AG09309 (cell line): Measurements from ENCODE around the gene TRIM67.

Experiments used
- DNase-seq: peaks from one replicate; pipeline ENCODE4 v3.0.0-alpha.2; 2010; ENCODE audit warnings: low read depth
- H3K4me3 ChIP-seq: 2 replicates; pipeline ENCODE4 v1.5.1; 2011; ENCODE audit warnings: mild to moderate bottlenecking, low read depth, low read length, moderate library complexity; ENCODE audit not compliant: control insufficient read depth
- TF ChIP-seq, protein P1 (sequence below): IDR thresholded peaks from 2 replicates; pipeline ENCODE4 v1.5.1; 2011; ENCODE audit warnings: mild to moderate bottlenecking, low read depth, low read length, inconsistent platforms; ENCODE audit not compliant: insufficient read depth, control insufficient read depth; ENCODE audit errors: missing control alignments

The TRIM67 gene

DNA sequence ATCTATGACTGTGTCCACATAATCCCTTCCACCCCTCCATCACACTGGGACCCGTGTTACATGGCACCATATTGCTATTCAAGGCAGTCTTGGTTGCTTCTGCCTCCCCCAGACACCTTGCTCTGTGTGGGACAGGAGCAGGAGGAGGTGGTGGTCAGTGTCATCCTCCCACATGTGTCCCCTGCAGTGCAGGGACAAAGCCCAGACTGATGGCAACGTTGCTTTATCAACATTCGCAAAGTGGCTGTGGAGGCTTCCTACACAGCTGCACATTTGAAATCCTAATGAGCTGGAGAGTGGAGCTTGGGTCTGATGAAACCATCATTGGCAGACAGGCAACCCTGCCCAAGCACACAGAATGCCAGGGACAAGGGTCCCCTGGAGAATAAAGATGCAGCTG, 26.2 kb downstream of the TRIM67 start:
- TF ChIP-seq, protein P1, sequence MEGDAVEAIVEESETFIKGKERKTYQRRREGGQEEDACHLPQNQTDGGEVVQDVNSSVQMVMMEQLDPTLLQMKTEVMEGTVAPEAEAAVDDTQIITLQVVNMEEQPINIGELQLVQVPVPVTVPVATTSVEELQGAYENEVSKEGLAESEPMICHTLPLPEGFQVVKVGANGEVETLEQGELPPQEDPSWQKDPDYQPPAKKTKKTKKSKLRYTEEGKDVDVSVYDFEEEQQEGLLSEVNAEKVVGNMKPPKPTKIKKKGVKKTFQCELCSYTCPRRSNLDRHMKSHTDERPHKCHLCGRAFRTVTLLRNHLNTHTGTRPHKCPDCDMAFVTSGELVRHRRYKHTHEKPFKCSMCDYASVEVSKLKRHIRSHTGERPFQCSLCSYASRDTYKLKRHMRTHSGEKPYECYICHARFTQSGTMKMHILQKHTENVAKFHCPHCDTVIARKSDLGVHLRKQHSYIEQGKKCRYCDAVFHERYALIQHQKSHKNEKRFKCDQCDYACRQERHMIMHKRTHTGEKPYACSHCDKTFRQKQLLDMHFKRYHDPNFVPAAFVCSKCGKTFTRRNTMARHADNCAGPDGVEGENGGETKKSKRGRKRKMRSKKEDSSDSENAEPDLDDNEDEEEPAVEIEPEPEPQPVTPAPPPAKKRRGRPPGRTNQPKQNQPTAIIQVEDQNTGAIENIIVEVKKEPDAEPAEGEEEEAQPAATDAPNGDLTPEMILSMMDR: no peak
- no peak overlapping the region for H3K4me3 ChIP-seq
- DNase-seq: no peak

DNA sequence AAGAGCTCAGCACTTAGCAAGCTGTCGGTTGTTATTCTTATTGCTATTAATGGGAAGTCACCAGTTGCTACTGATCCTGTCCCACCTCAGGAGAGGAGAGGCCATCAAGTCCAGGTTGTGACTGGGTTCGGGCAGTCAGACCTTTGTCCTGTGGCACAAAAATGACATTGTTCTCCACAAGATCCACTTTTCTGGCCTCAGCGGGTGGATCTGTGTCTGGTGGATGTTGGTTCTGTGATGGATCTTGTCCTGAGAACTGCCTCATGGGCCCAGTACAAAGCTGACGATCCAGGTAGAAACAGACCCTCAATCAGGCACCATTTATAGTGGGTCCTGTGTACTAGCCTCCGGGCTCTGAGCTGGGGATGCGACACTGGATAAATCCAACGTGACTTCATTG, 26.9 kb downstream of the TRIM67 start:
- TF ChIP-seq, protein P1: no peak
- DNase-seq: no peak
- no peak overlapping the region for H3K4me3 ChIP-seq

DNA sequence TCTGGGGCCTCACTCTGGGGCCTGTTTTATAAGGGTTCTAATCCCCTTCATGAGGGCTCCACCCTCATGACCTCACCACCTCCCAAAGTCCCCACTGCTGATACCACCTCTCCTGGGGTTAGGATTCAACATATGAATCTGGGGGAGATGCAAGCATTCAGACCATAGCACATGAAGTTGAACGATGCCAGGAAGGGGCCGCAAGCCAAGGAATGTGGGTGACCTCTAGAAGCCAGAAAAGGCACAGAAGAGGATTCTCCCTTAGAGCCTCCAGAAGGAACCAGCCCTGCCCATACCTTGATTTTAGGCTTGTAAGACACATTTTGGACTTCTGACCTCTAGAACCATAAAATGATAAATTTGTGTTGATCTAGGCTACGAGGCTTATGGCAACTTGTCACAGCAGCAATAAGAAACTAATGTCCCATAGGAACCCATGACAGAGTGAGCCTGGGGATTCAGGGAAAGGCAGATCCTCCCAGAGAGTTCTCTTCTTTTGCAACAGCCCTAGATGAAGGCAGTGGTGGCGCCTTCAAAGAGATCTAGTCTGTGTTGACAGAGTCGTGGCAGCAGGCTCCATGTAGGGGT, 27.9 kb downstream of the TRIM67 start:
- TF ChIP-seq, protein P1: no peak
- H3K4me3 ChIP-seq: no peak overlapping the region
- no peak for DNase-seq

DNA sequence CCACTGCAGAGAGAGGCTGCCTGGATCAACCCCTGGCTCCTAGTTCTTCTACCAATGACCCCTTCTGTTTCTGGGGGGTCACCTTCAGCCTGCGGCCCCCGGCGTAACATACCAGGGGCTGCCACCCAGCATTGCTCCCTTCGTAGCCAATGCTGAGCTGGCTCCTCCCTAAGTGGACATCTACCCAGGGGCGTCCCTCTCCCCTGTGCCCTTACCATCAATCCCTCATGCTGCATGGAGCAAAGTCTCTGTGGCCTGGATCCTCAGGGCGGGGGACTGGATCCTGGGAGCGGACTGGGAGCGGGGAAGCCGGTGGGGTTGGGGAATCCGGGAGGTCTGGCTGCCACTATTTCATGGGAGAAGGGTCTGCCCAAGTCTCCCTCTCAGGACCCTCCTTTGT, 28.6 kb downstream of the TRIM67 start:
- DNase-seq: no peak
- no peak overlapping the region for H3K4me3 ChIP-seq
- TF ChIP-seq, protein P1: no peak

DNA sequence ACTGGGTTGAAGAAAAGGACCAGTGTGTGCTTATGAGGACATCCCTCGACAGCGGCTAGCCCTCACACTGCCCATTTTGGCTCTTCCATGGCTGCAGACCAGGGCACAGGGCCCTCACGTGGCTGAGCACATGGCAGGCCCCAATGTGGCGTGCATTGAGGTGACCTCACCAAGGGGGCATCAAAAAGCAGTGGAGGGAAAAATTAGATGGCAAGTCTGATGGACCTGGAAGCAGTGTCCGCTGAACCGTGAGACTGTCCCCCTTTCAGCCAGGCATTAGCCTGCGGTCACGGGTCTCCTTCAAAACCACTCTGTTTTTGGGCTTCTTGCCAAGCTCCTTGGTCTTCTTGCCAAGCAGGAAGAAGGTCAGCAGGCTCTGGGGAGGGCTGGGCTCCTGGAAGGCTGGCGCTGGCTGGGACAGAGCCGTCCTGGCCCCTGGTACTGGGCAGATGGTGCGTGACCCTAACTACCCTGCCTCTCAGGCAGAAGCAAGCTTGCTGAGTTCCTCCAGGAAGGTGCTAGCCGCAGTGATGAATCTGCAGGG, 30.8 kb downstream of the TRIM67 start:
- TF ChIP-seq, protein P1: no peak
- DNase-seq: no peak
- H3K4me3 ChIP-seq: no peak overlapping the region

DNA sequence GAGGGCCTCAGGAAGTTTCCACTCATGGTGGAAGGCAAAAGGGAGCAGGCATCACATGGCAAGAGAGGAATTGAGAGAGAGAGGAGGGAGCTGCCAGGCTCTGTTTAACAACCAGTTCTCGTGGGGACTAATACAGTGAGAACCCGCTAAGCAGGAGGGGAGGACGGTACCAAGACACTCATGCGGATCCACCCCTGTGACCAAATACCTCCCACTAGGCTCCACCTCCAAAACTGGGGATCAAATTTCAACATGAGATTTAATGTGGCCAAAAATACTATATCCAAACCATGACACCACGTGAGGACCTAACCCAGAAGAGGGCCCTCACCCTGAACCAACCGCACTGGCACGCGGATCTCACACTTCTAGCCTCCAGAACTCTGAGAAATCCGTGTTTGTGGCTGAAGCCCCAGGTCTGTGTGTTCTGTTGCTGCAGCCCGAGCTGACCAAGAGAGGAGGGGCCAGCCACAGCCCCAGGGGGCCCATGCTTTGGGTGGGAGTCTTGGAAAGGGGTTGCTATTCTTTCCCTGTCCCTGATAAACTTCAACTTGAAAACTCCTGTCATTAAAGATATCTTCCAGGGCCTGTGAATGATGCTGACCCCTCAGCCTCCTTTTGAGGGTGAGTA, 32.0 kb downstream of the TRIM67 start:
- no peak for DNase-seq

More for the DNA sequence above, 32.0 kb downstream of the TRIM67 start:
- no peak overlapping the region for H3K4me3 ChIP-seq
- TF ChIP-seq, protein P1: no peak
